Mammary epithelial cell (primary cell): Measurements from ENCODE around the gene KCNJ1.

Experiments
- CTCF ChIP-seq, 2 donors: IDR thresholded peaks in 1 of 2; conservative IDR thresholded peaks in 1 of 2; 2 replicates each; pipeline ENCODE4 v1.5.1; 2011 to 2012; ENCODE audit warnings: inconsistent platforms in 2 of 2, low read length in 2 of 2, mild to moderate bottlenecking in 2 of 2, control low read depth in 1 of 2, low read depth in 1 of 2; ENCODE audit not compliant: insufficient read depth in 1 of 2; ENCODE audit errors: extremely low read depth in 1 of 2
- EZH2 ChIP-seq: IDR thresholded peaks from 2 replicates; pipeline ENCODE4 v1.6.1; 2012; ENCODE audit warnings: low read length, inconsistent platforms, borderline replicate concordance

DNA sequence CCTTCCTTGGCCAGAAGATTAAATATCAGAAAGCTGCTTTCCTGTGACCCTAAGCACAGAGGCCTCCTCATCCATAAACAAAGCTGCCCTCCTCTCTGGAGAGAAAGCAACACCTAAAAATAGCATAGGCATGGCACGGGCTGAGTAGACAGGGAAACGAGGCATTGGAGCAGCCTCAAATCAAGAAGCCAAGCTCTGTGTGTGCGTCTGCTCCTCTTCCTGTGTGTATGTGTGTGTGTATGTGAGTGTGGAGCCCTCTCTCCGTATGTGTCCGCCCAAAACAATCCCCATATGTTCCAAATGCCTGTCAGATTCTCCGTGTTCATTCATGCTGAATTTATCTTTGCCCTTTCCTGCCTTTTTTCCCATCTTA, 48.0 kb upstream of the KCNJ1 start:
- TF ChIP-seq EZH2 (no peak), CTCF (conservative IDR thresholded peaks at IDR 0.05 in 1 of 2, IDR thresholded peaks at IDR 0.05 in 1 of 2; ENCODE audit: extremely low read depth in 1 of 2, insufficient read depth in 1 of 2, low read depth in 1 of 2, low read length in 2 of 2) (no peak)
